Trophoblast cell (in vitro differentiated cells and primary cell): ENCODE measurements around the gene EVPLL.
"Not testable (repeated sequence)": the region's sequence is repeated elsewhere in the genome, so short reads cannot be mapped to it uniquely, and the experiment has no call there.

ENCODE experiments used
- DNase-seq, 2 donors: peaks; one replicate each; pipeline ENCODE4 v3.0.0-alpha.2; 2016
- H2AFZ ChIP-seq: 2 replicates; pipeline ENCODE4 v1.6.1; 2013; ENCODE audit warnings: low read length, moderate library complexity, mild to moderate bottlenecking; ENCODE audit not compliant: insufficient read depth, poor library complexity
- H2AK5ac ChIP-seq: 2 replicates; pipeline ENCODE4 v1.6.1; 2013; ENCODE audit warnings: mild to moderate bottlenecking, low read length
- H2BK120ac ChIP-seq: 2 replicates; pipeline ENCODE4 v1.6.1; 2013; ENCODE audit warnings: low read length, mild to moderate bottlenecking, moderate library complexity; ENCODE audit not compliant: insufficient read depth, poor library complexity
- H2BK12ac ChIP-seq: 2 replicates; pipeline ENCODE4 v1.6.1; 2013; ENCODE audit warnings: mild to moderate bottlenecking, low read length, moderate library complexity
- H2BK5ac ChIP-seq: 2 replicates; pipeline ENCODE4 v1.6.1; 2013; ENCODE audit warnings: low read length, low read depth, moderate library complexity, mild to moderate bottlenecking; ENCODE audit not compliant: poor library complexity
- H3K14ac ChIP-seq: 2 replicates; pipeline ENCODE4 v1.6.1; 2013; ENCODE audit warnings: mild to moderate bottlenecking, low read length
- H3K18ac ChIP-seq: 2 replicates; pipeline ENCODE4 v1.6.1; 2013; ENCODE audit warnings: mild to moderate bottlenecking, low read length
- H3K23ac ChIP-seq: 2 replicates; pipeline ENCODE4 v1.6.1; 2013; ENCODE audit warnings: low read length
- H3K27ac ChIP-seq: 2 replicates; pipeline ENCODE4 v1.5.1; 2013; ENCODE audit warnings: low read depth, mild to moderate bottlenecking, inconsistent platforms, low read length, moderate library complexity
- H3K27me3 ChIP-seq: 2 replicates; pipeline ENCODE4 v1.6.1; 2013; ENCODE audit warnings: inconsistent platforms, mild to moderate bottlenecking, low read length, moderate library complexity; ENCODE audit not compliant: insufficient read depth
- H3K36me3 ChIP-seq, 2 experiments: 1 replicate in 1 of 2; 2 replicates in 1 of 2; pipeline ENCODE4 v1.6.1; 2013; ENCODE audit warnings: low read length in 2 of 2, mild to moderate bottlenecking in 2 of 2, moderate library complexity in 1 of 2; ENCODE audit not compliant: insufficient read depth in 2 of 2, control insufficient read depth in 1 of 2
- H3K4ac ChIP-seq: 2 replicates; pipeline ENCODE4 v1.6.1; 2013; ENCODE audit warnings: low read depth, mild to moderate bottlenecking, low read length, moderate library complexity
- H3K4me1 ChIP-seq, 2 experiments: 1 replicate in 1 of 2; 2 replicates in 1 of 2; pipeline ENCODE4 v1.6.1; 2013; ENCODE audit warnings: low read length in 2 of 2, mild to moderate bottlenecking in 2 of 2, moderate library complexity in 1 of 2; ENCODE audit not compliant: insufficient read depth in 2 of 2, control insufficient read depth in 1 of 2
- H3K4me2 ChIP-seq: 2 replicates; pipeline ENCODE4 v1.6.1; 2013; ENCODE audit warnings: inconsistent platforms, mild to moderate bottlenecking, low read length, moderate library complexity
- H3K4me3 ChIP-seq: 2 replicates; pipeline ENCODE4 v1.5.1; 2013; ENCODE audit warnings: mild to moderate bottlenecking, low read depth, low read length, inconsistent platforms
- H3K79me1 ChIP-seq: one replicate; pipeline ENCODE4 v1.6.1; 2013; ENCODE audit warnings: low read length
- H3K79me2 ChIP-seq: 2 replicates; pipeline ENCODE4 v1.6.1; 2013; ENCODE audit warnings: low read length, mild to moderate bottlenecking; ENCODE audit not compliant: control insufficient read depth, insufficient read depth, poor library complexity
- H3K9ac ChIP-seq: 2 replicates; pipeline ENCODE4 v1.6.1; 2013; ENCODE audit warnings: mild to moderate bottlenecking, low read length
- H3K9me3 ChIP-seq: 2 replicates; pipeline ENCODE4 v1.6.1; 2013; ENCODE audit warnings: low read depth, mild to moderate bottlenecking, control low read depth, inconsistent platforms, low read length; ENCODE audit not compliant: insufficient read depth
- H4K12ac ChIP-seq: 2 replicates; pipeline ENCODE4 v1.6.1; 2013; ENCODE audit warnings: low read depth, mild to moderate bottlenecking, low read length, moderate library complexity
- H4K8ac ChIP-seq: 2 replicates; pipeline ENCODE4 v1.6.1; 2013; ENCODE audit warnings: low read depth, mild to moderate bottlenecking, low read length, moderate library complexity
- H4K91ac ChIP-seq: one replicate; pipeline ENCODE4 v1.6.1; 2013; ENCODE audit warnings: low read depth, mild to moderate bottlenecking, low read length, moderate library complexity
- whole genome bisulfite sequencing: extraction: QIAGEN DNeasy Blood & Tissue Kit; methylation state at CpG from one replicate; pipeline ENCODE4 v1.1.7; 2013; ENCODE audit warnings: missing lambda C conversion rate; ENCODE audit not compliant: insufficient read length, insufficient coverage; ENCODE audit errors: extremely low coverage; 5-methylcytosine and 5-hydroxymethylcytosine counted together

Gene EVPLL

DNA sequence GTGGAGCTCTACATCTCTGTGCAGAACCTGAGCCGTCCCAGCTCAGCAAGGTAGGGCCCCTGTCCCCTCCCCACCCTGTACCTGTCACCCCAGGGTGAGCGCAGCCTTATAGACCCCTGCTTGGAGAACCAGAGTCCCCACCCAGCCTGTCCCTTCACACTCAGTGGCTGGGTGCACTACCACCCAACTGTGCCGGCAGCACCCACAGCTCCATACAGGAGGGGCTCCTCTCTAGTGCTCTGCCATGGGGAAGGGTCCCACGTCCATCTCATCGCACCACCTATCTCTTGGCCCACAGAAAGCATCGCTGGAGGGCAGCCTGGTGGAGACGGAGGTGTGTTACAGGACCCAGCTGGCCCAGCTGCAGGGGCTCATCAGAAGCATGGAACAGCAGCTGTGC, 45.4 kb downstream of the EVPLL start:
- H4K12ac ChIP-seq, H2BK120ac ChIP-seq, H2AK5ac ChIP-seq, H2BK12ac ChIP-seq, H2AFZ ChIP-seq, H4K8ac ChIP-seq, H2BK5ac ChIP-seq, H3K27ac ChIP-seq, DNase-seq, H4K91ac ChIP-seq, H3K18ac ChIP-seq, H3K4me2 ChIP-seq, H3K27me3 ChIP-seq, H3K36me3 ChIP-seq, H3K4me3 ChIP-seq, H3K9ac ChIP-seq, H3K79me2 ChIP-seq, H3K79me1 ChIP-seq, H3K4me1 ChIP-seq, H3K9me3 ChIP-seq, H3K23ac ChIP-seq, H3K14ac ChIP-seq, H3K4ac ChIP-seq: not testable (repeated sequence)
- WGBS: no CpG with 5 or more reads among the region's 7 CpGs

DNA sequence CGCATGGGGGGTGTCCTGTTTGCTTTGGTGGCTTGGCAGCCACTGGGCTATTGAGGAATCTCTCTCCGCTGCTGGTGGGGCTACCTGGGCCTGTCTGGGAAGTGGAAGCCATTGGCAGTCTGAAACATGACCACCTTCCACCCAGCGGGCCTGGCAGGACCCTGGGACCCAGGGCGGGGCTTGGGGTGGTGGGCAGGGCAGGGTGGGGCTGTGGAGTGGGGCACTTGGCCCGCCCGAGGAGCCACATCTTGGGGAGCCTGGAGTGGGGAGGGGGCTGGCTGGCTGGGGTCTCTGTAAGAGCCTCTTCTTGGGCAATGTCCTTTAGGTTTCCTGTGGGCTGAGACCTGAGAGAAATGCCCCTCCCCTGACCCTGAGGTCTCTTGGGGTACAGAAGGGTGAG, 48.0 kb downstream of the EVPLL start:
- not testable (repeated sequence) for H4K8ac ChIP-seq

DNA sequence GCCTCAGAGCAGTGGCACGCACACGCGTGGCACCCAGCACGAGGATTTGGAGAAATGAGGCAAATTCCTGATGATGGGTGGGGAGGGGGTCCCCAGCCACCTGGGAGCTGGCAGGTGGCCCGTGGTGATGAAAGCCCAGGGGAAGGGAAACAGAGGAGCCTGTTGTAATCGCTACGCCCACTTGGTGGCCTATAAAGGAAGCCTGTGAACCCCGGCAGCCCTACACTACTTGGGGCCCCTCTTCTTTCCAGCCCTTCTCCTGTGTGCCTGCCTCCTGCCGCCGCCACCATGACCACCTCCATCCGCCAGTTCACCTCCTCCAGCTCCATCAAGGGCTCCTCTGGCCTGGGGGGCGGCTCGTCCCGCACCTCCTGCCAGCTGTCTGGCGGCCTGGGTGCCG, 49.1 kb downstream of the EVPLL start:
- H3K4ac ChIP-seq, H3K27me3 ChIP-seq, H4K91ac ChIP-seq, H3K4me1 ChIP-seq, H3K23ac ChIP-seq, H3K27ac ChIP-seq, H3K14ac ChIP-seq, H3K36me3 ChIP-seq, H2BK120ac ChIP-seq, H3K9ac ChIP-seq, H4K12ac ChIP-seq, H3K9me3 ChIP-seq, DNase-seq, H2AFZ ChIP-seq, H3K79me1 ChIP-seq, H3K4me2 ChIP-seq, H2BK12ac ChIP-seq, H3K18ac ChIP-seq, H2AK5ac ChIP-seq, H3K79me2 ChIP-seq, H3K4me3 ChIP-seq, H4K8ac ChIP-seq, H2BK5ac ChIP-seq: not testable (repeated sequence)
- no CpG with 5 or more reads among the region's 16 CpGs for WGBS

More for the DNA sequence above, 48.0 kb downstream of the EVPLL start:
- not testable (repeated sequence) for H3K23ac ChIP-seq, H3K14ac ChIP-seq, H2BK12ac ChIP-seq, H3K27me3 ChIP-seq, H3K4ac ChIP-seq, H2BK5ac ChIP-seq, H3K4me1 ChIP-seq, H3K79me1 ChIP-seq, H3K36me3 ChIP-seq, H3K4me2 ChIP-seq, H4K12ac ChIP-seq, H3K18ac ChIP-seq, H4K91ac ChIP-seq, H3K4me3 ChIP-seq, H2AK5ac ChIP-seq, DNase-seq, H3K9me3 ChIP-seq, H2BK120ac ChIP-seq, H3K27ac ChIP-seq, H2AFZ ChIP-seq, H3K79me2 ChIP-seq, H3K9ac ChIP-seq
- no CpG with 5 or more reads among the region's 6 CpGs for WGBS

DNA sequence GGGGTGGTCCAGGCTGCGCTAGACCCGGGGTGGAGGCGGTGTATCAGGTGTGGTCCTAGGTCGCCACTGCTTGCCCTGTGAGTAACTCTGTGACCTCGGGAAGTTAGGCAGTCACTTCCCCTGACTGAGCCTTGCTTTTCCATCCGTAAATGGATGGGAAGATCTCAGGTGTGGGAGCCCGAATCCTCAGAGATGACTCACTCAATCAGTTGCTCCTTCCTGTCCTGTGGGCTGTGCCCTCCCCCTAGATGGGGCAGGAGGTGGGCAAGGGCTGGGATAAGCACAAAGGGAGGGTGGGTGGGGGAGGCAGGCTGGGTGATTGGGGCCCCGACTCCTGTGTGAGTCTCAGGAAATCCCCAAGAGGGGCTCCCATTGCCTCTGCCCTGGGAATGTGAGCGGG, 54.6 kb downstream of the EVPLL start:
- DNase-seq, H3K27me3 ChIP-seq, H3K23ac ChIP-seq, H3K9me3 ChIP-seq, H3K9ac ChIP-seq, H4K8ac ChIP-seq, H3K4me1 ChIP-seq, H2AFZ ChIP-seq, H3K14ac ChIP-seq, H3K4me3 ChIP-seq, H3K79me2 ChIP-seq, H4K12ac ChIP-seq, H3K4me2 ChIP-seq, H2BK12ac ChIP-seq, H3K79me1 ChIP-seq, H3K27ac ChIP-seq, H3K36me3 ChIP-seq, H2BK120ac ChIP-seq, H2AK5ac ChIP-seq, H2BK5ac ChIP-seq, H3K18ac ChIP-seq, H3K4ac ChIP-seq, H4K91ac ChIP-seq: not testable (repeated sequence)
- no CpG with 5 or more reads among the region's 9 CpGs for WGBS
